Mucosa of rectum (tissue), 2 donors: Measurements from ENCODE around the gene ANKRD66.
"Not testable (repeated sequence)": the region's sequence is repeated elsewhere in the genome, so short reads cannot be mapped to it uniquely, and the experiment has no call there.

Source experiments
- H3K27ac ChIP-seq, 2 donors: one replicate each; pipeline ENCODE4 v1.7.0; 2013; ENCODE audit warnings: inconsistent platforms in 2 of 2, low read depth in 2 of 2, low read length in 2 of 2
- H3K27me3 ChIP-seq, 2 donors: one replicate each; pipeline ENCODE4 v1.7.0; 2013; ENCODE audit warnings: low read length in 2 of 2; ENCODE audit not compliant: control insufficient read depth in 2 of 2, insufficient read depth in 2 of 2
- H3K36me3 ChIP-seq, 2 donors: one replicate each; pipeline ENCODE4 v1.7.0; 2013; ENCODE audit warnings: low read length in 2 of 2; ENCODE audit not compliant: control insufficient read depth in 2 of 2, insufficient read depth in 2 of 2
- H3K4me1 ChIP-seq, 2 donors: one replicate each; pipeline ENCODE4 v1.7.0; 2013; ENCODE audit warnings: low read length in 2 of 2, mild to moderate bottlenecking in 1 of 2; ENCODE audit not compliant: control insufficient read depth in 2 of 2, insufficient read depth in 2 of 2
- H3K4me3 ChIP-seq, 2 donors: one replicate each; pipeline ENCODE4 v1.7.0; 2013; ENCODE audit warnings: low read length in 2 of 2
- H3K9ac ChIP-seq, 2 donors: one replicate each; pipeline ENCODE4 v1.7.0; 2013; ENCODE audit warnings: low read length in 2 of 2, low read depth in 1 of 2, mild to moderate bottlenecking in 1 of 2
- H3K9me3 ChIP-seq, 2 donors: one replicate each; pipeline ENCODE4 v1.7.0; 2013; ENCODE audit warnings: low read length in 2 of 2; ENCODE audit not compliant: control insufficient read depth in 2 of 2
- donor health status: healthy.
- donor health status: Normal muscosa, but diverticular disease.

Gene ANKRD66

GRCh38 chr6:46772016-46772415 lies 25.3 kb downstream of the ANKRD66 start:
- Histone ChIP-seq H3K27ac (peak overlapping the region; percentile 15 to 20), H3K4me3 (no peak overlapping the region), H3K27me3 (no peaks in the 10 kb centered on the region), H3K9me3 (no peaks in the 10 kb centered on the region), H3K36me3 (no peaks in the 10 kb centered on the region), H3K9ac (no peak overlapping the region), H3K4me1 (no peaks in the 10 kb centered on the region)

GRCh38 chr6:46772762-46773161 lies 26.0 kb downstream of the ANKRD66 start:
- H3K4me3 ChIP-seq: no peak overlapping the region
- H3K9me3 ChIP-seq: no peaks in the 10 kb centered on the region
- no peaks in the 10 kb centered on the region for H3K36me3 ChIP-seq
- peak overlapping the region; percentile 20 to 25 for H3K27ac ChIP-seq
- H3K27me3 ChIP-seq: no peaks in the 10 kb centered on the region
- no peaks in the 10 kb centered on the region for H3K4me1 ChIP-seq
- H3K9ac ChIP-seq: no peak overlapping the region

GRCh38 chr6:46773201-46773855 lies 26.6 kb downstream of the ANKRD66 start:
- no peaks in the 10 kb centered on the region for H3K27me3 ChIP-seq
- no peak overlapping the region for H3K4me3 ChIP-seq
- H3K4me1 ChIP-seq: no peaks in the 10 kb centered on the region
- H3K36me3 ChIP-seq: no peaks in the 10 kb centered on the region
- H3K9ac ChIP-seq: no peak overlapping the region
- no peaks in the 10 kb centered on the region for H3K9me3 ChIP-seq
- H3K27ac ChIP-seq: peak overlapping the region; percentile 0 to 25

- H3K27me3 ChIP-seq, H3K9ac ChIP-seq, H3K4me3 ChIP-seq, H3K4me1 ChIP-seq, H3K9me3 ChIP-seq, H3K36me3 ChIP-seq, H3K27ac ChIP-seq: not testable (repeated sequence)
Observed at GRCh38 chr6:46774736-46775135, 28.0 kb downstream of the ANKRD66 start.

- Histone ChIP-seq H3K9ac (no peak overlapping the region), H3K27me3 (no peaks in the 10 kb centered on the region), H3K9me3 (no peaks in the 10 kb centered on the region), H3K4me1 (no peaks in the 10 kb centered on the region), H3K4me3 (no peak overlapping the region), H3K36me3 (no peaks in the 10 kb centered on the region), H3K27ac (no peak overlapping the region)
Observed at GRCh38 chr6:46776070-46776712, 29.5 kb downstream of the ANKRD66 start.

GRCh38 chr6:46777476-46778346 lies 31.0 kb downstream of the ANKRD66 start:
- H3K36me3 ChIP-seq: no peaks in the 10 kb centered on the region
- H3K9ac ChIP-seq: no peak overlapping the region
- H3K27ac ChIP-seq: no peak overlapping the region
- no peaks in the 10 kb centered on the region for H3K4me1 ChIP-seq
- no peaks in the 10 kb centered on the region for H3K9me3 ChIP-seq
- H3K27me3 ChIP-seq: no peaks in the 10 kb centered on the region
- no peak overlapping the region for H3K4me3 ChIP-seq

- no peak overlapping the region for H3K9ac ChIP-seq
- no peak overlapping the region for H3K27ac ChIP-seq
- no peaks in the 10 kb centered on the region for H3K4me1 ChIP-seq
- no peaks in the 10 kb centered on the region for H3K9me3 ChIP-seq
- H3K27me3 ChIP-seq: no peaks in the 10 kb centered on the region
- no peaks in the 10 kb centered on the region for H3K36me3 ChIP-seq
- H3K4me3 ChIP-seq: no peak overlapping the region
Observed at GRCh38 chr6:46781478-46782378, 35.0 kb downstream of the ANKRD66 start.

GRCh38 chr6:46784535-46784934 lies 37.8 kb downstream of the ANKRD66 start:
- no peaks in the 10 kb centered on the region for H3K9me3 ChIP-seq
- no peak overlapping the region for H3K27ac ChIP-seq
- peaks cover 3 to 8% of the 10 kb centered on the region in 2 donors for H3K4me1 ChIP-seq
- no peak overlapping the region for H3K4me3 ChIP-seq
- no peak overlapping the region for H3K9ac ChIP-seq
- H3K36me3 ChIP-seq: no peaks in the 10 kb centered on the region
- no peaks in the 10 kb centered on the region for H3K27me3 ChIP-seq

GRCh38 chr6:46787871-46788540 lies 41.3 kb downstream of the ANKRD66 start:
- no peak overlapping the region for H3K4me3 ChIP-seq
- no peak overlapping the region for H3K27ac ChIP-seq
- no peak overlapping the region for H3K9ac ChIP-seq

More at GRCh38 chr6:46787871-46788540, 41.3 kb downstream of the ANKRD66 start:
- H3K36me3 ChIP-seq: no peaks in the 10 kb centered on the region
- no peaks in the 10 kb centered on the region for H3K9me3 ChIP-seq
- no peaks in the 10 kb centered on the region for H3K27me3 ChIP-seq
- H3K4me1 ChIP-seq: peaks cover 25% of the 10 kb centered on the region in 2 donors
